Measurements from ENCODE around the gene PTPRQ. TPM values are rescaled to one million over a fixed set of nuclear protein-coding genes. Genes with fewer than 3 reads are reported as not detected.

PTPRQ gene
- total RNA-seq, 5 donors from 2014 or later (not counting 1 experiment from before 2014, with no cell fraction given): not detected

DNA sequence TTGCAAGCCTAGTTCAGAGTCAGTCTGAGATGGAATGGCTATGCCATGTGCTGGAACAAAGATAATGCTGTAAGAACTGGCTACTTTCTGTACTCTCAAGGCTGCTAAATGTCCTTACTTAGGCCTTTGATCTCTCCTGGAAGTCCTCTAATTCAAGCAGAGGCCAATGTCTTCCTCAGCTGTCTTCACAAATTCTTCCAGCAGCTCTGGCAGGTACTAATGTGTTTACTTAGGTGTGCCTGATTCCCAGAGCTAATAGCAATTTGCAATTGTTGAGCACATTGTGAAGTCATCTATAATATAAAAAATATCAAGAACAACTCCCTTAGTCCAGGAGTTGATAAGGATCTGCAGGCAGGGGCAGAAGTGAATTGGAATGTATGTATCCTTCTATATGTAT is 268.8 kb downstream of the PTPRQ start:
- Histone ChIP-seq H3K27ac (ENCODE audit: low read length) (no peak overlapping the region), H3K9me3 (no peaks in the 10 kb centered on the region), H3K4me1 (ENCODE audit: control insufficient read depth in 1 of 2, extremely low read depth in 1 of 2, insufficient read depth in 2 of 2, low read length in 2 of 2) (no peaks in the 10 kb centered on the region), H3K36me3 (ENCODE audit: control insufficient read depth in 2 of 2, extremely low read depth in 1 of 2, insufficient read depth in 1 of 2, low read length in 1 of 2) (no peaks in the 10 kb centered on the region), H3K27me3 (replicated peaks in 1 of 2; ENCODE audit: control insufficient read depth in 2 of 2, extremely low read depth in 1 of 2, insufficient read depth in 2 of 2, low read length in 1 of 2) (peaks cover 15 to 30% of the 10 kb centered on the region in 2 experiments), H3K4me3 (ENCODE audit: control insufficient read depth in 1 of 2, extremely low read depth in 1 of 2, low read length in 1 of 2) (no peak overlapping the region)
- H3K27ac Mint-ChIP-seq: no peak overlapping the region
- DNase-seq: no peak
- CTCF ChIA-PET: no interaction called here
- no peaks in the 10 kb centered on the region for H3K36me3 Mint-ChIP-seq
- no peak for ATAC-seq (replicated peaks in 1 of 4)
- peaks cover 0 to 5% (median 0%) of the 10 kb centered on the region in 3 donors for H3K9me3 Mint-ChIP-seq
- H3K4me3 Mint-ChIP-seq: no peak overlapping the region
- H3K4me1 Mint-ChIP-seq: peaks cover 0 to 4% (median 0%) of the 10 kb centered on the region in 3 donors
- H3K27me3 Mint-ChIP-seq: peaks cover 33 to 43% of the 10 kb centered on the region in 2 donors
- POLR2A ChIA-PET: no interaction called here

- peaks cover 0 to 4% (median 0%) of the 10 kb centered on the region in 3 donors for H3K9me3 Mint-ChIP-seq
- no peak for ATAC-seq (replicated peaks in 1 of 4)
Observed at GRCh38 chr12:80713419-80713818, 269.4 kb downstream of the PTPRQ start.

DNA sequence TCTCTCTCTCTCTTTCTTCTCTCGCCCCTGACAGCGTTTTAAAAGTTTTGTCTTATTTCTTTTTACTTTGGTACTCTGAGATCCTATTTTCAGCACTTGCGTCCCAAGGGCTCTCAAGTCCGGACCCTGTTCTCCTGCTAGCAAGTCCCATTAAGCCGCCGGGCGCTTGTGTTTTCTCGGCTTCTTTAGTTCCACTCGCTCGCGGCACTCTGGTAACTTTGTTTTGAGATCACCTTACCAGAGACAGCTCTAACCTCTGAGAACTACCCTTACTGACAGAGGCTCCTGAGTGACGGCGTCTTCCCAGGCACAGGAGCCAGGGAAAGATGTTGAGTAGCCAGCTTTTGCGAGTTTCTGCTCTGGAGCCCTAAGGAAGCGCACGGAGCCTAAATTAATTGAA is 270.0 kb downstream of the PTPRQ start:
- no peak overlapping the region for H3K4me3 ChIP-seq (ENCODE audit: control insufficient read depth in 1 of 2, extremely low read depth in 1 of 2, low read length in 1 of 2)
- ChIA-PET CTCF (no interaction called here), POLR2A (no interaction called here)
- no peaks in the 10 kb centered on the region for H3K36me3 Mint-ChIP-seq
- no peaks in the 10 kb centered on the region for H3K9me3 ChIP-seq
- H3K27me3 Mint-ChIP-seq: peaks cover 27 to 36% of the 10 kb centered on the region in 2 donors
- DNase-seq: no peak
- no peaks in the 10 kb centered on the region for H3K9me3 Mint-ChIP-seq
- no peak for ATAC-seq (replicated peaks in 1 of 4)
- 5% methylated on average over 10 of the region's 16 CpGs for WGBS (ENCODE audit: insufficient coverage)
- no peak overlapping the region for H3K27ac Mint-ChIP-seq
- H3K36me3 ChIP-seq (ENCODE audit: control insufficient read depth in 2 of 2, extremely low read depth in 1 of 2, insufficient read depth in 1 of 2, low read length in 1 of 2): no peaks in the 10 kb centered on the region
- peaks cover 0 to 4% (median 0%) of the 10 kb centered on the region in 3 donors for H3K4me1 Mint-ChIP-seq
- H3K27me3 ChIP-seq (replicated peaks in 1 of 2; ENCODE audit: control insufficient read depth in 2 of 2, extremely low read depth in 1 of 2, insufficient read depth in 2 of 2, low read length in 1 of 2): peaks cover 17 to 20% of the 10 kb centered on the region in 2 experiments
- no peaks in the 10 kb centered on the region for H3K4me1 ChIP-seq (ENCODE audit: control insufficient read depth in 1 of 2, extremely low read depth in 1 of 2, insufficient read depth in 2 of 2, low read length in 2 of 2)
- H3K4me3 Mint-ChIP-seq: no peak overlapping the region
- H3K27ac ChIP-seq (ENCODE audit: low read length): no peak overlapping the region

More at GRCh38 chr12:80713419-80713818, 269.4 kb downstream of the PTPRQ start:
- Histone ChIP-seq H3K9me3 (no peaks in the 10 kb centered on the region), H3K4me1 (ENCODE audit: control insufficient read depth in 1 of 2, extremely low read depth in 1 of 2, insufficient read depth in 2 of 2, low read length in 2 of 2) (no peaks in the 10 kb centered on the region), H3K27ac (ENCODE audit: low read length) (no peak overlapping the region), H3K36me3 (ENCODE audit: control insufficient read depth in 2 of 2, extremely low read depth in 1 of 2, insufficient read depth in 1 of 2, low read length in 1 of 2) (no peaks in the 10 kb centered on the region), H3K27me3 (replicated peaks in 1 of 2; ENCODE audit: control insufficient read depth in 2 of 2, extremely low read depth in 1 of 2, insufficient read depth in 2 of 2, low read length in 1 of 2) (peaks cover 17 to 25% of the 10 kb centered on the region in 2 experiments), H3K4me3 (ENCODE audit: control insufficient read depth in 1 of 2, extremely low read depth in 1 of 2, low read length in 1 of 2) (no peak overlapping the region)
- CTCF ChIA-PET: no interaction called here
- Mint-ChIP-seq H3K4me1 (peaks cover 0 to 4% (median 0%) of the 10 kb centered on the region in 3 donors), H3K27ac (no peak overlapping the region), H3K4me3 (no peak overlapping the region), H3K27me3 (peaks cover 32 to 41% of the 10 kb centered on the region in 2 donors), H3K36me3 (no peaks in the 10 kb centered on the region)
- 29% methylated on average over 1 of the region's 4 CpGs for WGBS (ENCODE audit: insufficient coverage)
- POLR2A ChIA-PET: no interaction called here
- DNase-seq: no peak

- 62% methylated on average over 3 of the region's 3 CpGs for WGBS (ENCODE audit: insufficient coverage)
- peaks cover 17 to 20% of the 10 kb centered on the region in 2 experiments for H3K27me3 ChIP-seq (replicated peaks in 1 of 2; ENCODE audit: control insufficient read depth in 2 of 2, extremely low read depth in 1 of 2, insufficient read depth in 2 of 2, low read length in 1 of 2)
- CTCF ChIA-PET: no interaction called here
- Mint-ChIP-seq H3K4me3 (no peak overlapping the region), H3K27ac (no peak overlapping the region), H3K4me1 (peaks cover 0 to 4% (median 0%) of the 10 kb centered on the region in 3 donors), H3K36me3 (no peaks in the 10 kb centered on the region), H3K27me3 (peaks cover 25 to 32% of the 10 kb centered on the region in 2 donors), H3K9me3 (no peaks in the 10 kb centered on the region)
- no peak overlapping the region for H3K27ac ChIP-seq (ENCODE audit: low read length)
- no peaks in the 10 kb centered on the region for H3K4me1 ChIP-seq (ENCODE audit: control insufficient read depth in 1 of 2, extremely low read depth in 1 of 2, insufficient read depth in 2 of 2, low read length in 2 of 2)
- no peaks in the 10 kb centered on the region for H3K9me3 ChIP-seq
- no peak overlapping the region for H3K4me3 ChIP-seq (ENCODE audit: control insufficient read depth in 1 of 2, extremely low read depth in 1 of 2, low read length in 1 of 2)
- ATAC-seq (replicated peaks in 1 of 4): no peak
- POLR2A ChIA-PET: no interaction called here
- no peaks in the 10 kb centered on the region for H3K36me3 ChIP-seq (ENCODE audit: control insufficient read depth in 2 of 2, extremely low read depth in 1 of 2, insufficient read depth in 1 of 2, low read length in 1 of 2)
- no peak for DNase-seq
Observed at GRCh38 chr12:80714846-80715245, 270.8 kb downstream of the PTPRQ start.

DNA sequence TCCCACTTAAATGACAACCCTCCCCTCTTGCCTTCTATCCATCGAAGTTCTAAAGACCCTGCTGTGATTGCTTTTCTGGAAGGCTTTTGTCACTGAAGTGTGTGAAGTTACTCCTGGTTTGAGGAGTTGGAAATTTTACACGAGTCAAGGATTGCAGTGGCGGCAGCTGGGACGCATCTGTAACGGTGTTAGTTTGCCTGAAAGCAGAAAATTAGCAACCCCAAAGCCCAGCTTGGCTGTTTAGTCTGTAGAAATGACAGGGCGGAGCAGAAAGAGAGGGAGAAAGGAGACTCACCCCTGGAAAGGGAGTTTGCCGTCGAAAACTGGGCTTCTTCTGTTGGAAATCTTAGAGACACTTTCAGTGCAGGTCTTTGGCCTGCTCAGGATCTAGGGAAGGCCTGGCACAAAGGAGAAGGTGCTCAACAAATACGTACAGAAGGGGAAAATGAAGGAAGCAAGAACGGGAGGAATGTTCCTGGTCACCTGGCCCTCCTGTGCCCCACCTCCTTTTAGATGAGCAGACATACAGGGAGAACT is 271.7 kb downstream of the PTPRQ start:
- peaks cover 17 to 20% of the 10 kb centered on the region in 2 experiments for H3K27me3 ChIP-seq (replicated peaks in 1 of 2; ENCODE audit: control insufficient read depth in 2 of 2, extremely low read depth in 1 of 2, insufficient read depth in 2 of 2, low read length in 1 of 2)
- no peaks in the 10 kb centered on the region for H3K9me3 Mint-ChIP-seq
- no peak overlapping the region for H3K4me3 ChIP-seq (ENCODE audit: control insufficient read depth in 1 of 2, extremely low read depth in 1 of 2, low read length in 1 of 2)
- POLR2A ChIA-PET: no interaction called here
- no peaks in the 10 kb centered on the region for H3K4me1 ChIP-seq (ENCODE audit: control insufficient read depth in 1 of 2, extremely low read depth in 1 of 2, insufficient read depth in 2 of 2, low read length in 2 of 2)
- CTCF ChIA-PET: no interaction called here
- WGBS (ENCODE audit: insufficient coverage): 21% methylated on average over 8 of the region's 10 CpGs
- no peaks in the 10 kb centered on the region for H3K36me3 Mint-ChIP-seq
- H3K9me3 ChIP-seq: no peaks in the 10 kb centered on the region
- ATAC-seq (replicated peaks in 1 of 4) (no peak), DNase-seq (no peak)
- H3K27ac Mint-ChIP-seq: no peak overlapping the region
- H3K27ac ChIP-seq (ENCODE audit: low read length): no peak overlapping the region
- no peak overlapping the region for H3K4me3 Mint-ChIP-seq
- H3K4me1 Mint-ChIP-seq: peaks cover 0 to 4% (median 0%) of the 10 kb centered on the region in 3 donors
- H3K27me3 Mint-ChIP-seq: peaks cover 21 to 31% of the 10 kb centered on the region in 2 donors
- no peaks in the 10 kb centered on the region for H3K36me3 ChIP-seq (ENCODE audit: control insufficient read depth in 2 of 2, extremely low read depth in 1 of 2, insufficient read depth in 1 of 2, low read length in 1 of 2)

- ChIA-PET CTCF (no interaction called here), POLR2A (no interaction called here)
- H3K27ac ChIP-seq (ENCODE audit: low read length): no peak within 1 kb of the TSS
- H3K4me3 ChIP-seq (ENCODE audit: control insufficient read depth in 1 of 2, extremely low read depth in 1 of 2, low read length in 1 of 2): no peak within 1 kb of the TSS
- H3K4me1 Mint-ChIP-seq: peaks cover 0 to 4% (median 0%) of the 10 kb centered on the region in 3 donors
- H3K9me3 ChIP-seq: no peaks in the 10 kb centered on the region
- no peaks in the 10 kb centered on the region for H3K9me3 Mint-ChIP-seq
- no peaks in the 10 kb centered on the region for H3K4me1 ChIP-seq (ENCODE audit: control insufficient read depth in 1 of 2, extremely low read depth in 1 of 2, insufficient read depth in 2 of 2, low read length in 2 of 2)
- no peak within 1 kb of the TSS for H3K27ac Mint-ChIP-seq
- H3K27me3 ChIP-seq (replicated peaks in 1 of 2; ENCODE audit: control insufficient read depth in 2 of 2, extremely low read depth in 1 of 2, insufficient read depth in 2 of 2, low read length in 1 of 2): peaks cover 17 to 20% of the 10 kb centered on the region in 2 experiments
- 20% methylated on average over 31 of the region's 45 CpGs for WGBS (ENCODE audit: insufficient coverage)
- DNase-seq (no peak), ATAC-seq (replicated peaks in 1 of 4) (no peak)
- H3K4me3 Mint-ChIP-seq: no peak within 1 kb of the TSS
- H3K27me3 Mint-ChIP-seq: peaks cover 21 to 31% of the 10 kb centered on the region in 2 donors
- no peaks in the 10 kb centered on the region for H3K36me3 Mint-ChIP-seq
- no peaks in the 10 kb centered on the region for H3K36me3 ChIP-seq (ENCODE audit: control insufficient read depth in 2 of 2, extremely low read depth in 1 of 2, insufficient read depth in 1 of 2, low read length in 1 of 2)
Observed at GRCh38 chr12:80716696-80717469, 272.8 kb downstream of the PTPRQ start, which contains the start of gene MYF5. Gene MYF5 (plus strand): TSS chr12:80716912. CDS start chr12:80717064, 152 bp downstream.

Data from T-cell (primary cell).